NCI-H2107 treated with DMSO at 0.1 percent for 48 hours (cell line): ENCODE results near the gene PPP3R1.

Experiments
- DNase-seq: peaks from one replicate; lab custom pipeline; 2025; ENCODE audit not compliant: unreplicated experiment; lab: John Stamatoyannopoulos, UW

The PPP3R1 gene

GRCh38 chr2:68155618-68156017 is 96.7 kb downstream of the PPP3R1 start:
- DNase-seq = no peak

DNA sequence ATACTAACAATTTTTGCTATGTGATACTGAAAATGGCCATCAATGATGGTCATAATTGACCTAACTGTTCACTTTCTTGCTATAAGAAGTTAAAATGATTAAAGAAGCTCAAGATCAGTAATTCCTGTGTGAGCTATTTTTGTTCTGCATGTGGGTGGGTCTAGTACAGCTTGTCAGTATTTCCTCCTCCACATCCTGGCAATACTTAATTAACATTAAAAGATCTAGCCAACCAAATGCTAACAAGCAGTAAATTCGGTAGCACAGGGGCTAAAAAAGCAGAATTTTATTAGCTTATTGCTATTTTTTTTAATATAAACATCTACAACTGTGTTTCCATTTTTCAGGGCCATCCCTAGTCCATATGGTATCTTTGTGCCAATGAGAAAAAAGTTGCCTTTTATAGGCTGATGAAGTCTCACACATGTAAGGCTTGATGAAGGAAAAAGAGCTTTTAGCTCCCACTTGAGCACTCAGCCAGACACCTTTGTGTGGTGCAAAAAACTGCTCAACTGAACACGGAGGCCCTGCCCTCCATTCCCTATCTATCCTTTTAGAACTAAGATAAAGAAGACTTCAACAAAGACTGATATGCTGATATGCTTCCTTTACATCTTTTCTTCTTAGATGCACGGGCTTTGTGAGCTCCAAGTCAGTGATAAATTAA is 99.5 kb downstream of the PPP3R1 start:
- no peak for DNase-seq

- no peak for DNase-seq
Observed at GRCh38 chr2:68151037-68151436, 101.3 kb downstream of the PPP3R1 start.

DNA sequence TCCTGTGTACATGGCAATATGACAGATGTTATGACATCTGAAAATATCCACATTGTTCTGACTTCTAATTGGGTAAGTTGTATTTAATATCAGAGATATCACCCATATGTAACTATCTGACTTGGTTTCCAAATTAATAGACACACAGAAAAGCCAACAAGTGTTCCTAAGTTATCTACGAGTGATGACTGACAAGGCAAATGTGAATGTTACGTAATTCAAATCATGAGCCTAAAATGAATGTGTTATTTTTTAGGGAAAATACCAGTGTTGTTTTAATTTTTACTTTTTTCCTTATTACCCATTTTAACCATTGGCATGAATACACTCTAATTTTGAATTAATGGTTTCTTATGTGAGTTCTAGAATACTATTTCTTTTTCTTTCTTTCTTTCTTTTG is 110.5 kb downstream of the PPP3R1 start:
- no peak for DNase-seq

DNA sequence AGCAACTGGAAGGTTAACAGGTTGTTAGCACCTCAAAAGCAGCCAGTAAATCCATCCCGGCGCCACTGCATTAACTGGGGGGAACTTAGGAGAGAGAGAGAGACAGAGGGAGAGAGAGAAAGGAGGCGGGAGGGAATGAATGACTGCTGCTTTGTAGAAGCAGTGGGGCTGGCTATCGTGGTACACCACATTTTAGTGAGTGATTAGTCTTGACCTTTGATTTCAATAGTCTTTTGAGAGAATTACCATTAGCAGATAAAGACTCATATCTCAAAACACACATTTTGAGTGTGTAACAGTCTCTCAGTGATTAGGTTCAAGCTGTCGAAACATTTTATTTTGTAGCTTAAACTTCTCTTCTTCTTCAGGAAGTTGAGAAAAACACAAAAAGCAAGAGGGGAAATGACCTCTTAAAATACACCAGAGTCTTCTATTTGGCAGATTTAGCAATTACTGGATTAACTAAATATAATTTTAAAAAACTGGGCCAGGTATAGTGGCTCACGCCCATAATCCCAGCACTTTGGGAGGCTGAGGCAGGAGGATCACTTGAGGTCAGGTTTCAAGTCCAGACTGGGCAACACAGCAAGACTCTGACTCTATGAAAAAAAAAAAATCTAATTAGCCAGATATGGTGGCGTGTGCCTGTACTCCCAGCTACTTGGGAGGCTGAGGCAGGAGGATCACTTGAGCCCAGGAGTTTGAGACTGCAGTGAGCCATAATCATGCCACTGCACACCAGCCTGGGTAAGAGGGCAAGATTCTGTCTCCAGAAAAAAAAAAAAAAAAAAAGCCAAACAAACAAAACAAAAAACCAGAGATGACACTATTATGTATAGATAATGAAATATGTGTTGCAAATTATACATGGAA is 116.6 kb downstream of the PPP3R1 start:
- no peak for DNase-seq

DNA sequence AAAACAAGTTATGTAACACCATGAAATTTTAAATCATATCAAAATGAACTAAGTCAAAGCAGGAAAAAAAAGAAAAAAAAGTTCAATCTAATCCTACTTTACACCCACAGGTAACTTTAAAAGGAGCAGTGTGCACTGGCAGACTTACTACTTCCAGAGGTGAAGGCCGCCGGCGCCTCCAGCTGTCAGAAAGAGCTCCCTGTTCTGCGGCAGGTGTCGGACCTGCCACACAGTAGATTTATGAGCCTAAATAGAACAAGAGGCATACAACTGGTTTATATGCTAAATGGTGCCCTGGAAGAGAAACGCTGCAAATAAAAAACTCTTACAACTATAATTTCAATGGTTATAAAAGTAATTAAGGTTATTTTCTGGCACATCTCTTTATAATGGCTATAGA is 117.8 kb downstream of the PPP3R1 start:
- DNase-seq = no peak

DNA sequence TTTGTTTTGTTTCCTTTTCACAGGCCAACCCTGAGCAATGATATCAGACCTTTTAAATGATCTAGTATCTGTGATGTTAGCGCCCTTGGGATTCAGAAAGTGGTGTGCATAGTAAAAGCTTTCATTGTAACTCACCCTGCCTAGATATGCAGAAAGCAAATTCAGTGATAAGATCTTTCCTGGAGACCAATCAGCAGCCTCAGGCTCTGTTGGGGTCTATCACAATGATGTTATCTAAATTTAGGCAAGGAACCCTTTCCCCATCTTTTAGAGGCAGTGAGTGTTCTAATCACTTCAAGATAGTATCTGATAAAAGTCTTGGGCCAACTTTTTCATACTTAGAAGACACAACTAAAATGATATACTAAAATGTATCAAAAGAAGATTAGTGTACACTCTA is 118.2 kb downstream of the PPP3R1 start:
- no peak for DNase-seq
